ENCODE data around the gene ATOH8.

Gene ATOH8

DNA sequence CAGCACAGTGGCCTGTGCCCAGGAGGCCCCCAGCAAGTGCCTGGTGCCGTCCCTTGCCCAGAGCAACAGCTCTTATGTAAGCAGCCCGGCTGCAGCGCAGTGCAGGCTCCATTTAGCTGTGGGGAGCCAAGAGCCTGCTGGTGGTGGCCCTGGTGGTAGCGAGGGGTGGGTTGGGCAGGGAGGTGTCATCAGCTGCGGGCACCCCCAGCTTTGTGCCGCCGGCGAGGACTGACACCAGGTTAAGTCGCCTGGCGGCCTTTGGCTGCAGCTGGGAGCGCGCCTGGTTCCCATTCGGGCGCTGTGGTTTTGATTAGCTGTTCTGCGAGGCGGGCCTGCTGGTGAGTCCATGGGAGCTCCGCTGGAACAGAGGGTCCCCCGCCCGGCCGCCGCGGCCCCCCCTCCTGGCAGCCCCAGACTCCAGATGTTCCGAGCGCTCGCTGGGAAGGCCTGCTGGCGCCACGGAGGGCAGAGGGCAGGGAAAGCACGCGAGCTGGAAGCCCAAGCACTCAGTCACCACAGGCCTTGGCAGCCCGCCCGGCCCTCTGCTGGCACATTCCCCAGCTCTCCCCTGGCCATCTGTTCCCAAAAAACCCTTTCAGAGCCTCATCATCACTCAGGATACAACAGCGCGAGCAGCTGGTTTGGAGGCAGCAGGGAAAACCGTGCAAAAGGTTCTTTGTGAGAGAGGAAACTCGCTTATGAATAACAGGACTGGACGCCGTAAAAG is 18.4 kb downstream of the ATOH8 start:
- no peak for DNase-seq

DNA sequence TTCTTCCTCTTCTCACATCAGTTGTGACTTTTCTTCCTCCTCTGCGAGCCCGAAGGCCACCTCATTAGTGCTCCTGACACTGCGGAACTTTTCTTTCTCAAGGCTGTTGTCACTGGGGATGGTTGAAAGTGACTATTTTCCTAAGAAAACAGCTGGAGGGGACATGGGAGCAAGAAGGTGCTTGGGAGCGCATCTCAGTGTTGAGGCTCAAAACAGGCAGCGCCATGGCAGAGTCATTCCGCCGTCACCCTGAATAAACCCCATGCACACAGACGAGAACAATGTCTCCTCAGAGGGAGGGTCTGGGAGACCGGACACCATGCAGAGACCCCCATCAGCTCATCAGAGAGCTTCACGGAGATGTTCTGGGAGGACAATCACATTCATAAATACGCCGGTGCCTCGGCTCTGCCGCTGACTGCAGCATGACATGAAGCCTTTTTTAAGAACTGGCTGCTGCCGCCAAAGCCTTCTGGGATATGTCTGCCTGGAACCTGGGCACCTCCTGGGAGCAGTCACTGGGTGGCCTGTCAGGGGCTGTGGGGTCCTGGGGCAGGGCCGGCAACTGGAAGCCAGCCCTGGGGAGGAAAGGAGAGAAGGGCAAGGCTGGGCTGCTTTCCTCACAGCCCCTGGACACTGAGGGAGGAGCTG is 19.2 kb downstream of the ATOH8 start:
- DNase-seq: no peak

- DNase-seq: no peak
These were observed 19.9 kb downstream of the ATOH8 start for GRCh38 chr2:85773692-85774091.

DNA sequence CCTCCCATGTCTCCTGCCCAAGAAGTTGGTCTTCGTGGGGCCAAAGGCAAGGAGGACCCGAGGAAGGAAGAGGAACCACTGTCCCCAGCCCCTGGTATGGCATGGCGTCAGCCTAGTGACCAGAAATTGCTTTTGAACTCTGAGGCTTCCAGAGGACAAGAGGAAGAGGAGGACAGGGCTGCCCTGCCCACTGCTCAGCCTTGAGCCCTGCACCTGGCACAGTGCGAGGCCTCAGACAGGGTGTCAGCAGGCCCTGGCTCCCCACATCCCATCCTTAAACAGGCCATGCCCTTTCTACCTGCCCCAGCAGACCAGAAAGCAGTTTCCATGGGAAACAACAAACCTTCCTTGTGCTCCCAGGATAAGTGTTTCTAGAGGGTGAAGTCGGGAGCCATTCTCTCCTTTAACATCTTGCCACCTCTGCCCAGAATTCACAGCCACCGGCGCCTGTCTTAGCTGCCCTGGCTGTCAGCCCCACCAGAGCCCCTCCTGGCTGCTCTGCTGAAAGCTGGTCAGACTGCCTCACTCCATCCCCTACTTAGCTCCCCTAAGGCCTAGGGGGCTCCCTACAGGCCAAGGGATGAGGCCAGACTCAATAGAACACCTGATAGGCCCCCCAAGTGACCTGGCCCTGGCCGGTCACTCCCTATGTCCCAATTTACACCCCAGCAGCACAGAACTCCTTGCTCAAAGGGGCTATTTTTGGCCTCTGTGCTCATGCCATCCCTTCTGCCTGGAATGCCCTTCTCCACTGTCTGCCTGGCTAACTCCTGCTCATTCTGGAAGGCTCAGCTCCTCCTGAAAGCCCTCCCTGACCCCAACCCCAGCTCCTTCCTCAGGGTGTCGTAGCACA is 20.6 kb downstream of the ATOH8 start:
- DNase-seq: no peak

DNA sequence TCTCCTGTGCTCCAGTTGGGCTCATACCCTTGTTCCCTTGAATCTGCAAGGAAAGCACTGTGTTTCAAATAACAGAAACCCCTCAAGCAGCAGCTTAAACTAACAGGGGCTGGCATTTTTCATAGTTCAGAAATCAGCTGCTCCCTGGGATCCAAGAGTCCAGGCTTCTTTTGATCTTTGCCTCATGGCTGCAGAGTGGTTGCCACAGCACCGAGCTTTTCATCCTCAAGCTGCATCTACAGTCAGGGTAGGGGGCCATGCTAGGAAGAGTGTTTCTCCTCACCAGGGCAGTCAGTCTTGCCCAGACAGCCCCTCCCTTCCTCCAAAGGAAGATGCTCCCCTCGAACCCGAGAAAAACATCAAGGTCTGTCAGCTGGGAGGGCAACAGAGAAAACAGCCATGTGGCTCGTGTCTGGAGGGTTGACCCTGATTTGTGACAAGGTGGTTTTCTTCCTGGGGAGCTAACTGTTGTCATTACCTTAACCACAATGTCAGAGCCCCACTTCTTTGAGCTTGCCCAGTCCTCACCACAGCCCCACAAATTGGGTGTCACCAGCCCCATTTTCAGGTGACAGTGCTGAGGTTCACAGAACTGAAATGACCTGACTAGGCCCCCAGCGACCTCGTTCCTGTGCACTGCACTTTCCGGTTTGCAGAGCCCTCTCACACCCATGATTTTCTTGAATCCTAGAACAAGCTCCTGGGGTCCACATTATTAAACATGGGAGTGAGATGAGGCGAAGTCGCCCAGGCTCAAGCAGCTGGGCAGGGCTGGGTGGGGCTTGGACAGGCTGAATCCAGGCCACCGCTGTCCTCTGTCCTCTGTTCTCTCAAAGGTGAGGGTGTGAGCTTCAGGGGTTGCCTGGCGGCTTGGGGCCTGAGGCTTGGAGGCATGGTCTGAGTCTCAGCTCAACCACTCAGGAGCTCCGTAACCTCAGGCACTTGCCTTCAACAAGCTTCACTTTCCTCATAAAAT is 21.9 kb downstream of the ATOH8 start:
- no peak for DNase-seq

GRCh38 chr2:85776672-85777071 is 22.9 kb downstream of the ATOH8 start:
- DNase-seq: no peak

DNA sequence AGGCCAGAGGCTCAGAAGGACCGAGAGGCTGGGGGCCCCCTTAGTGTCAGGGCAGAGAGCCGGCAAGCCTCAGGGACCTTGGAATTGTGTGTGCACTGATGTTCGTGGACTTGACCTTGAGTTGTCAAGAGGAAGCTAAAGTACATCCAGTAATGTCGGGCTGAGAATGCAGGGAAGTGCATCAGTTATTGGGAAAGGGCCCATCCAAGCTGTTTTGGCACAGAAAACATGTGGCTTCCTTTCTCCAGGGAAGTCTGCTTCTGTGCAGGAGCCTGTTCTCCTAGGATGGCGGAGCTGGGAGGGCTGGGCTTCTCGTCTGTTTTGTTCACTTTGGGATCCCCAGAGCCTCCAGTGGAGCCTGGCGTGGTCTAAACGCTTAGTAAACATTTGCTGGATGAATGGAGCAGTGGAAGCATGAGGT is 23.7 kb downstream of the ATOH8 start:
- no peak for DNase-seq

DNA sequence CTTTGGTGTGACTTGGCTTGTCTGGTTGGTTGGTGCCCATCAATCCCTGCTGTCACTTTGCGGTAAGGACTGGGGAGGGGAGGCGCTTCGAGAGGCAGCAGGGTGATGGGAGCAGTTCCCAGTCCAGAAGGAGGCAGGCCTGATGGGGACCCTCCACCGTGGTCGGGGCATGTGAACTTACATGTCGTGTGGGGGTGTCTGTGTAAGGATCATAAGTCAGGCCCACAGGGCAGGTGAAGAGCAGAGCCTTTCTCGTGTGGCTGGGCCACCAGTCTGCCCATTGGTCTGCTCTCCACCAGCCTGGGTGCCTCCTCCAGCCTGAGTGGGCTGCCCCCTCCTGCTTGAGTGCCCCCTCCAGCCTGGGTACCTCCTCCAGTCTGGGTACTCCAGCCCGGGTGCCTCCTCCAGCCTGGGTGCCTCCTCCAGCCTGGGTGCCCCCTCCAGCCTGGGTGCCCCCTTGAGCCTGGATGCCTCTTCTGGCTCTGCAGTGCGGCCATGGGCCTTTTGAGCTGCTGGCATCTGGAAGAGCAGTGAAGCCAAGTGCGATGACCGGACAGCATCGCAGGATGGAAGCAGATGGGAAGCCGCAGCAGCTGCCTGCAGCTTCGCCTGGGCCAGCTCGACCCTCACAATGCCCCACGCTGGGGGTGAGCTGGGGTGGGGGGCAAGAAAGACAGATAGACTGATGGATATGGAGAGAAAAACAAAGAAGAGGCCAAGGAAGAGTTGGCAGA is 25.0 kb downstream of the ATOH8 start:
- no peak for DNase-seq

DNA sequence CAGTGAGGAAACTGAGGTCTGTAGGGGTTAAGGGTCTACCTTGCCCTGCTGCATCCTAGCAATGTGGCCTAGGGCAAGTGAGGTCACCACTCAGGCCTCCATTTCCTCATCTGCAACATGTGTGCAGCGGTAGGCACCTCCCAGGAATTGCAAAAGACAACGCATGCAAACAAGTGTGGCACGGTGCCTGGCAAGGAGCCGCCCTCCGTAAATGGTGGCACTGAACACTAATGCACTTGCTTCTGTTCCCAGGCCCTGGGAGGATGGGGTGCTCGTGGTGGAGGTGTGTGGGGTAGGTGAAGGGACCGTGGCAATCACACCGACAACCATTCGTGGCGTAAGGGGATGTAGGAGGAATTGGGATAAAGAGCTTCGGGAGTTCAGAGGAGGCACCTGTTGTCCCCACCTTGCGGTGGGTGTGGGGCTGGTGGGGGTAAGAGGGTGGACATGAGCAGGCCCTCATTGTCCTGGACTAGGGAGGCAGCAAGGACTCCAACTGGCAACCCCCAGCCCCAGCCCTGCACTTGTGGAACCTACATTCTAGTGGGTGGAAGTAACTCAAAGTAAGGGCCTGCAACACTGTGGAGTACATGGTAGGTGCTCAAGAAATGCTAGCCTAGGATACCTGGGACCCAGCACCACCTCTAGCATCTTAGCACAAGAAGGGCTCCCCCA is 26.0 kb downstream of the ATOH8 start:
- DNase-seq: no peak

- no peak for DNase-seq
These were observed 26.7 kb downstream of the ATOH8 start for GRCh38 chr2:85780316-85781012.

DNA sequence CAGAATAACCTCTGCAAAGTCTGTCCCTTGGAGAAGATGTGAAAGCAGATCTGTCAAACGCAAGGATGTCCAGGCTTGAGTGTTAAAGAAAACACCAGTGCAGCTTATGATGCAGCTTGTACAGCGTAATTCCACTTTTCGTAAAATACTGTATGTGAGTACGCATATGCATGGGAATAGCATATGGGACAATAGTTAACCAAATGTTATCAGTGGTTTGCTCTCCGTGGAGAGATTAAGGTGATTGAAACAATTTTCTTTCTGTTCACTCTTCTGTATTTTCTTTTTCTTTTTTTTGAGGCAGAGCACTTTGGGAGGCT is 27.2 kb downstream of the ATOH8 start:
- DNase-seq: no peak

DNA sequence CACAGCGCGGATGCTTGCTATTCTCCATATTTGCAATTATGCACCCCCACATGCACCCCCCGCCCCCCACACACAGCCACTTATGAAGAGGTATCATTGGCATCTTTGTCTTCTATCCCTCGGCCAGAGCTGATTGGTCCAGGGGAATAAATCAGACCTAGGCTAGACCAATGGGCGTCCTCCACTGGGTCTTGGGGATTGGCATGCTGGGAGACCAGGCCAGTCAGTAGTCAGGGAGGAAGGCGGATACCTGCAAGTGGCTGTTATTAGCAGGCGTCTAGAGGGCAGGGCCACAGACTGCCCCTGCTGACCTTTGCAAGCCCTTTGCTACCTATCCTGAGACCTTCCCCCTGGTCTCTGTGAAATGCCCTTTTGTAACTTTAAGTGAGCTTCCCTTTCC is 30.0 kb downstream of the ATOH8 start:
- no peak for DNase-seq

- no peak for DNase-seq
These were observed 30.7 kb downstream of the ATOH8 start for GRCh38 chr2:85784474-85784986.

DNA sequence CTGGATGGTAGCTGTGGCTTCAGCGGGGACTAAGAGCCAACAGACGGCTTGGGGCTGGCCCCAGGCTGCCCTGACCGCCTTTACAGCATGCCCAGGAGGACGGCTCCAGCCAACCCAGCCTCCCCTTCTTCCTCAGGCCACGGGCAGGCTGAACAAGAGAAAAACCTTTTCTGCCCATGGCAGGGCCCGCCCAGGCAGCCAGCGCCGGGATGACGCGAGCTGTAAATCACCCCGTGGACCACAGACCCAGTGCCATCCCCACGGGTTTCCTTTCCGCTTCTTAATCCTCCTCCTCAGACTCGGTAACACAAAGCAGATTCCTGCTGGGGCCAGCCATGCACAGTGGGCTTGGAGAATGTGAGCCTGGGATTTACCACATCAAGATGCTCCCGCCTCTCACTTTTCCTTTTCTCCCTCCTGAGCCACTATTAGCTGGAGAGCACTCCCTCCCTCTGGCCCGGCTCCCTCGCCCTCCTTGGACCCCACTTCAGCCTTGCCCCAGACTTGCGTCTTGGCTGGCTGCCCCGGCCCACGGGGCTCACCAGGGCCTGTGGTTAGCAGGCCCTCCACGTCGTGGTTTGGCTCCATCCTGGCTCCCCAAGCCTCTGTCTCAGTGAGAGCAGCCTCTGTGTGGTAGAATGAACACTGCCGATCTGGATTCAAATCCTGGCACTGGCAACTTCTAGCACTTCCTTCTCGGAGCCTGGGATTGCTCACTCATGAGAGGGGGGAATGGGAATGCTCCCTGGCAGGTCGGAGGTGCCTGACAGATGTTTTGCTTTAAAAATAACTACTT is 31.4 kb downstream of the ATOH8 start:
- no peak for DNase-seq

- no peak for DNase-seq
These were observed 32.1 kb downstream of the ATOH8 start for GRCh38 chr2:85785871-85786270.

GRCh38 chr2:85786444-85786843 is 32.7 kb downstream of the ATOH8 start:
- DNase-seq: no peak

GRCh38 chr2:85786865-85787264 is 33.1 kb downstream of the ATOH8 start:
- DNase-seq: no peak

DNA sequence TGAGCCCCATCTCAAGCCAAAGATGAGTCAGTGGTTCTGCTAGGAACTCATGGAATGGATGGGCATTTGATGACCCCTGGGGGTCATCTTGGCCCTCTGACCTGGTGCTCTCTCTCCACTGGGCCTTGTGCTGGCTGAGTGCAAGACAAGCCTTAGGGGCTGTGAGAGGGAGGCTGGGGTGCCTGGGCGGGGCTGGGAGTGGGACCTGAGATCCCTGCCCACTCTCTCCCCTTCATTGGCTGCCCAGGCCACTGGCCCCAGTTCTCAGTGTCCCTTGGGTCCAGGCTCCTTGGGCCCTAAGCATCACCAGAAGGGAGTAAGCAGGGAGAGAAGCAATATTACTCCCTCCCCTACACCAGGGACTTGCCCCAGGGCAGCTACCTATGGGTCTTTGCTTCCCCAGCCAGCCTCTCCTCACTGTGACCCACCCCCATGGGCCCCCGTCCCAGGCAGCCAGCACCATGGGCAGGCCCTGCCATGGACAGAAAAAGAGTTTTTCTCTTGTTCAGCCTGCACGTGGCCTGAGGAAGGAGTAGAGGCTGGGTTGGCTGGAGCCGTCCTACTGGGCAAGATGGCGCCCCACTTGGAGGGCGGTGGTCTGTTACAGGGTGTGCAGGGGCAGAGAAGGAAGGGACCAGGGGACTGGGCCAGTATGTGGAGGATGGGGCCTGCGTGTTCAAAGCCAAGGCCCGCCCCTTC is 33.6 kb downstream of the ATOH8 start:
- DNase-seq: no peak

GRCh38 chr2:85787981-85788340 is 34.2 kb downstream of the ATOH8 start:
- no peak for DNase-seq
